D721Med (cell line): Measurements from ENCODE around the gene PDE7B.
A peak's percentile ranks its signal among the peaks of the same experiment; 100 is the strongest.

ENCODE experiments used
- DNase-seq: peaks from one replicate; pipeline ENCODE4 v3.0.0; 2011; ENCODE audit warnings: low spot score; ENCODE audit not compliant: insufficient read length
- FAIRE-seq: peaks from 2 replicates; lab custom pipeline; 2011; peaks lifted over from hg19 to GRCh38; lab: Jason Lieb, UNC
- CTCF ChIP-seq: IDR thresholded peaks from 2 replicates; pipeline ENCODE4 v1.5.1; 2012; ENCODE audit warnings: mild to moderate bottlenecking, control low read depth; ENCODE audit not compliant: insufficient read depth; ENCODE audit errors: missing control alignments

The PDE7B gene

GRCh38 chr6:136160250-136160649, 308.7 kb downstream of the PDE7B start:
- no peak for TF ChIP-seq CTCF
- FAIRE-seq (no peak), DNase-seq (no peak)

- FAIRE-seq (no peak), DNase-seq (no peak)
- TF ChIP-seq CTCF: no peak
Measured at GRCh38 chr6:136161950-136162349, 310.4 kb downstream of the PDE7B start.

- FAIRE-seq: no peak
- no peak for TF ChIP-seq CTCF
- no peak for DNase-seq
Measured at GRCh38 chr6:136163260-136163659, 311.8 kb downstream of the PDE7B start.

GRCh38 chr6:136166815-136167214, 315.3 kb downstream of the PDE7B start:
- FAIRE-seq (no peak), DNase-seq (no peak)
- no peak for TF ChIP-seq CTCF

GRCh38 chr6:136169394-136170148, 318.1 kb downstream of the PDE7B start:
- TF ChIP-seq CTCF: no peak
- DNase-seq: no peak
- FAIRE-seq: peak; percentile 56

GRCh38 chr6:136171231-136171630, 319.7 kb downstream of the PDE7B start:
- no peak for FAIRE-seq
- no peak for DNase-seq
- TF ChIP-seq CTCF: no peak
